GM19468 (cell line): ENCODE data around the gene IGSF9.
"Not testable (repeated sequence)": the region's sequence is repeated elsewhere in the genome, so short reads cannot be mapped to it uniquely, and the experiment has no call there.

ENCODE experiments used
- ATAC-seq: cut with Tn5 transposase; IDR thresholded peaks from one replicate; pipeline ENCODE4 v1.9.1; 2021; ENCODE audit warnings: mild to moderate bottlenecking, moderate library complexity, moderate number of reproducible peaks; ENCODE audit not compliant: unreplicated experiment; ENCODE audit errors: extremely low read depth

Gene IGSF9

GRCh38 chr1:159908031-159908940 is 37.1 kb downstream of the IGSF9 start:
- no peak for ATAC-seq

GRCh38 chr1:159906960-159907359 is 38.5 kb downstream of the IGSF9 start:
- ATAC-seq, result no peak

- not testable (repeated sequence) for ATAC-seq
Measured at GRCh38 chr1:159904036-159904435, 41.4 kb downstream of the IGSF9 start.

DNA sequence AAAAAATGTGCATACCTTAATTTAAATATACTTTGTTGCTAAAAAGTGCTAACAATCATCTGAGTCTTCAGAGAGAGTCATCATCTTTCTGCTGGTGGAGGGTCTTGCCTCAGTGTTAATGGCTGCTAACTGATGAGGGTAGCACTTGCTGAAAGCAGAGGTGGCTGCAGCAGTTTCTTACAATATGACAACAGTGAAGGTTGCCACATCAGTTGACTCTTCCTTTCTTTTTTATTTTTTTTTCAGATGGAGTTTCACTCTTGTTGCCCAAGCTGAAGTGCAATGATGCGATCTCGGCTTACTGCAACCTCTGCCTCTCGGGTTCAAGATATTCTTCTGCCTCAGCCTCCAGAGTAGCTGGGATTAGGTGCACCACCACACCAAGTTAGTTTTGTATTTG is 42.9 kb downstream of the IGSF9 start:
- ATAC-seq, result no peak

GRCh38 chr1:159900755-159901360 is 44.6 kb downstream of the IGSF9 start:
- ATAC-seq, result no peak

- ATAC-seq, result no peak
Measured at GRCh38 chr1:159900086-159900680, 45.2 kb downstream of the IGSF9 start, which contains the start of gene CFAP45. TSS of gene CFAP45 (minus strand) at chr1:159900165. CDS start at chr1:159900098, 67 bp downstream.

DNA sequence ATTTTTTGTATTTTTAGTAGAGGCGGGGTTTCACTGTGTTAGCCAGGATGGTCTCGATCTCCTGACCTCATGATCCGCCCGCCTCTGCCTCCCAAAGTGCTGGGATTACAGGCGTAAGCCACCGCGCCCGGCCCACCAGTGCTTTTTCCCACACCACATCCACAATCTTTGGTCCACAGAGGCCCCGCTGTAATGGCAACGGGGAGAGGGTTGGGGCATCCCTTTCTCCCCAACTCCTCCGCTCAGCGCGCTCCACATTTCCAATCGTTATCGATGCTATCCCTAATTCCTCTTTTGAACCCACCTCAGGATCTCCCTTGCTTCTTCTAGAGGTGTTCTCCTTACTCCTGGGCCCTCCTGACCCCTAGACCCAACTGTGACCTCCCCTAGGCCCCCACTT is 45.8 kb downstream of the IGSF9 start:
- ATAC-seq, result not testable (repeated sequence)

DNA sequence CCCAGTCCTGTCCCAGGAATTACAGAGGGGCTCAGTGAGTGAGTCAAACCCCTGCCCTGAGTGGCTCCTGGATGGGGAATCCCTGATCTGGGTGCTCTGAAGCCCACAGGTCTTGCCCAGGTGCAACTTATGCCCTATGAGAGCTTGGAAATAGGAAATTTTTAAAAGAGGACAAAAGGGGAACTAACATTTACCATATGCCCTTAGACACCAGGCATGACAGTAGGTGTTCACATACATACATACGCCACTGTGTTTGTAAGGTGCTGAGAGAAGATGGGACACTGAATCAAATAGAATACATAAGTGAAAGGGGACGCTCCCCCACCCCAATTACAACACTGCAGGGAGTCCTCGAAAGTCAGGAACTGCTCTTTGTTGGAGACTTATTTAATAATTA is 46.9 kb downstream of the IGSF9 start:
- ATAC-seq, result no peak

GRCh38 chr1:159897962-159898361 is 47.5 kb downstream of the IGSF9 start:
- ATAC-seq, result no peak

GRCh38 chr1:159896546-159896930 is 48.9 kb downstream of the IGSF9 start:
- ATAC-seq, result no peak

GRCh38 chr1:159895836-159896545 is 49.4 kb downstream of the IGSF9 start:
- ATAC-seq, result no peak

DNA sequence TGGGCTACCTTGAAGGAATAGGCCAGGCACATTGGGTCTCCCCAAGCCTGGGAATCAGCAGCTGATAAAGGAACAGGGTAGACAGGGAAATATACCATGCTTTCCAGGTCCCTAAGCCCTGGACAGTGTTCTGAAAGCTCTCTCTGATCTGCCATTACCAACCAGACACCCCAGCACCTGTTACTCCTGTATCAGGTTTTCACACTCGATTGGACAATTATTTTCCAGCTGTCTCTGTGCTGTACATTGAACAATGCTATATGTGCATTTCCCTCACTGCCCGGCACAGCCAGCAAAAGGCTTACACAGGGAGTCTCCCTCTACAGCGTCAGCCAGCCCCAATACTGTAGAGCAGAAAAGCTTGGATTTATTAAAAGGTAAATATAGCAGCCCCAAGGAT is 50.1 kb downstream of the IGSF9 start:
- no peak for ATAC-seq

GRCh38 chr1:159892944-159893343 is 52.5 kb downstream of the IGSF9 start:
- no peak for ATAC-seq

GRCh38 chr1:159891275-159892157 is 53.9 kb downstream of the IGSF9 start:
- peak; percentile 59 for ATAC-seq

DNA sequence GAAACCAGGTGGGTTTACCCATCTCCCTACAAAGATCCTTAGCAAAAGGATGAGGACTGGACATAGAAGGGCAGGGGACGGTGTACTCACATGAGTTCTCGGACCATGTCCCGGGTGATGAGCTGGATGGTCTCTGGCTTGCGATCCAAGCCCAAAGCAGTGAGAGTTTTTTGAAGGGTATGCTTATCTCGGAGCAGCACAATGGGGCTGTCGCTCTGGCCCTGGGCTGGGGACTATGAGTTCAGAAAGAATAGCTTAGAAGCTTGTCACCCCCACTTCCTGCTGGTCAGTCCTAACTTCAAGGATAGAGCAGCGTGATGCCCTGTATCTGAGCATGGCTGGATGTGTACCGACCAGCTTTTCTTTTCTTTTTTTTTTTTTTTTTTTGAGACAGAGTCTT is 55.0 kb downstream of the IGSF9 start:
- ATAC-seq, result no peak

DNA sequence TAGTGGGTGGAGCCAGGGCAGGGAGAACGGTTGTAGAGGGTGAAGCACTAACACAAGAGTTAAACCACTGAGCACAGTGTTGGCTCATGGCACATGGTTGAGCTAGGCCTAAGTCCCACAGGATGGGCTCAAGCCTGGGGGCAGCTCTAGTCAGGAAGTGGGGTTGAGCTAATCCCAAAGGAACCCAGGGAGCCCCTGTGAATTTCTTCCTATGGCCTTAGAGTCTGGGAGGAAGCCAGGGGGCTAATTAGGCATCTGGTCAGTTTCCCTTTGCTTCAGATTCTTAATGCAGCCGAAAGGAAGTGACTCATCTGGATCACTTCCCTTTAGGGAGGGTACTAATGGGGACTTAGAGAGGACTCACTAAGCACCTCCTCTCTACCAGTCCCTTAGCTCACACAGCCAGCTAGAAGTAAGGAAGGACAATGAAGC is 55.6 kb downstream of the IGSF9 start:
- peak; percentile 91 for ATAC-seq

GRCh38 chr1:159889202-159889601 is 56.2 kb downstream of the IGSF9 start:
- no peak for ATAC-seq

DNA sequence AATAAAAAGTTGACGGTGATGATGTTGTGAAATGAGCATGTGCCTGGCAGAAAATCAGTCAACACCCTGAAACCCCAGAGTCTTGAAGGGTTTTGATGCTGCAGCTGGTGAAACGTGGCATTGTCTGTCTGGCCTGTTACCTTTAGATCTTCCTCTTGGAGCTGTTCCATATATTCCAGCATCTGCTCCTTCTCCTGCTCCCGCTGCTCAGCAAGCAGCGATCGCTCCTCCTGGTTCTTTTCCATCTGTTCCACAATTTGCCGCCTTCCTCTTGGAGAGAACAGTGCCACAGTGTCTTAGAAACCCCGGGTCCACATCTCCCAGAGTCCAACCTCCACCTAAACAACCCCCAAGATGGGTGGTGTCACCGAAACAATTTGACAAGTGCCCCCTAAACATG is 61.1 kb downstream of the IGSF9 start:
- ATAC-seq, result no peak

GRCh38 chr1:159883134-159883533 is 62.3 kb downstream of the IGSF9 start:
- ATAC-seq, result no peak

- no peak for ATAC-seq
Measured at GRCh38 chr1:159882527-159882862, 62.9 kb downstream of the IGSF9 start.
